ENCODE results near the gene MTHFD2. TPM values are rescaled to one million over a fixed set of nuclear protein-coding genes. Genes with fewer than 3 reads are reported as not detected.

Gene MTHFD2
- total RNA-seq, 1 experiment from 2014 or later: 118 TPM

DNA sequence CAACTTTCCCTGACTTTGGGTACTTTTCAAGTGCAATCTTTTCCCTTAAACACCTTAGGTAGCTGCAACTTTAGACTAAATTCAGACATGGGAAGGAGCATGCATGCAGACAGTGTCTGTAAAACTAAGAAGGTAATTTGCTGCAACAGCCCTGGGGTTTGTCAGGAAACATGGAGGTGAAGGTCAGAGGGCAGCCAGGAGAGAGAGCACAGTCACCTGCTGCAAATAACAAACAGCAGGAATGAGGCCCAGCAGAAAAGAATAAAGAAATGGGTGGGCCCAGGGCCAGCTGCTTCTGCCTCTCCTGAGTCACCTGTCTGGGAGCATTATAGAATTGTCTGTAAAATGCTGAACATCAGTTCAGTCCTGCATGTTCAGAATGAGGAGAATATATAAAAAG lies 35.2 kb downstream of the MTHFD2 start:
- no peaks in the 10 kb centered on the region for H3K27me3 ChIP-seq (ENCODE audit: low read length)
- no peaks in the 10 kb centered on the region for H3K9me2 ChIP-seq (replicated peaks; ENCODE audit: low read length)
- no peak overlapping the region for H3K4me2 ChIP-seq (ENCODE audit: low read length)
- BruUV-seq (replicated peaks): no TSS peak
- ATAC-seq (no peak), DNase-seq (no peak)
- H3K9ac ChIP-seq (ENCODE audit: low read length): no peak overlapping the region
- H4K20me1 ChIP-seq (ENCODE audit: low read length): no peaks in the 10 kb centered on the region
- H2AFZ ChIP-seq (ENCODE audit: low read length): no peak overlapping the region
- H3K79me2 ChIP-seq (ENCODE audit: low read length): no peaks in the 10 kb centered on the region
- H3K27ac ChIP-seq (ENCODE audit: low read length): no peak overlapping the region
- TF ChIP-seq, protein P1, sequence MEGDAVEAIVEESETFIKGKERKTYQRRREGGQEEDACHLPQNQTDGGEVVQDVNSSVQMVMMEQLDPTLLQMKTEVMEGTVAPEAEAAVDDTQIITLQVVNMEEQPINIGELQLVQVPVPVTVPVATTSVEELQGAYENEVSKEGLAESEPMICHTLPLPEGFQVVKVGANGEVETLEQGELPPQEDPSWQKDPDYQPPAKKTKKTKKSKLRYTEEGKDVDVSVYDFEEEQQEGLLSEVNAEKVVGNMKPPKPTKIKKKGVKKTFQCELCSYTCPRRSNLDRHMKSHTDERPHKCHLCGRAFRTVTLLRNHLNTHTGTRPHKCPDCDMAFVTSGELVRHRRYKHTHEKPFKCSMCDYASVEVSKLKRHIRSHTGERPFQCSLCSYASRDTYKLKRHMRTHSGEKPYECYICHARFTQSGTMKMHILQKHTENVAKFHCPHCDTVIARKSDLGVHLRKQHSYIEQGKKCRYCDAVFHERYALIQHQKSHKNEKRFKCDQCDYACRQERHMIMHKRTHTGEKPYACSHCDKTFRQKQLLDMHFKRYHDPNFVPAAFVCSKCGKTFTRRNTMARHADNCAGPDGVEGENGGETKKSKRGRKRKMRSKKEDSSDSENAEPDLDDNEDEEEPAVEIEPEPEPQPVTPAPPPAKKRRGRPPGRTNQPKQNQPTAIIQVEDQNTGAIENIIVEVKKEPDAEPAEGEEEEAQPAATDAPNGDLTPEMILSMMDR (conservative IDR thresholded peaks at IDR 0.05; ENCODE audit: low read depth, low read length): no peak
- no peak for TF ChIP-seq EZH2 (IDR thresholded peaks at IDR 0.05; ENCODE audit: low read length, unreplicated experiment)
- TF ChIP-seq EZH2phosphoT487 (IDR thresholded peaks at IDR 0.05; ENCODE audit: borderline replicate concordance, low read length): no peak
- ChIA-PET POLR2A (ENCODE audit: unreplicated experiment) (no interaction called here), CTCF (no interaction called here)
- H3K4me1 ChIP-seq (ENCODE audit: insufficient read depth, low read length): no peaks in the 10 kb centered on the region
- H3F3A ChIP-seq (ENCODE audit: low read length, unreplicated experiment): no peaks in the 10 kb centered on the region
- intact Hi-C loops (cut with micrococcal nuclease): no loop called here
- H3K36me3 ChIP-seq (ENCODE audit: low read depth, low read length): no peaks in the 10 kb centered on the region
- no peak overlapping the region for H3K4me3 ChIP-seq (ENCODE audit: low read length)
- no peaks in the 10 kb centered on the region for H3K9me3 ChIP-seq (ENCODE audit: low read length)

DNA sequence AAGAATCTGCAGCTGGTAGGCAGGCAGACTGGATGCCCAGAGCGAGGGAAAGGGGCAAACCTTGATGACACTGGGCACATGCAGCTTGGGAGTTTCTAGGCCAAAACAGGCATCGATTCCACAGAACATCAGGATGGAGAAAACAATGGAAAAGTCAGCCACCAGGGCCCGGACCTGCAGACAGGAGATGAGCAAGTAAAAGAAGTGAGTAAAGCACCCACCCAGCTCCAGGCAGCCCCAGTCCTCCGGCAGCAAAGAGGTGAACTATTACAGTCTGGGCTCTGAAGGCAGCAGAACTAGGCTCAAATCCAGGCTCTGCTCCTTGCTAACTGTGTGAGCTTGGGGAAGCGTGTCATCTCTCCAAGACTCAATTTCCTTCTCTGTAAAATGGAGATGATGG lies 36.6 kb downstream of the MTHFD2 start:
- Histone ChIP-seq H3K27ac (ENCODE audit: low read length) (no peak overlapping the region), H4K20me1 (ENCODE audit: low read length) (no peaks in the 10 kb centered on the region), H3F3A (ENCODE audit: low read length, unreplicated experiment) (no peaks in the 10 kb centered on the region), H3K79me2 (ENCODE audit: low read length) (no peaks in the 10 kb centered on the region), H3K4me3 (ENCODE audit: low read length) (no peak overlapping the region), H3K4me1 (ENCODE audit: insufficient read depth, low read length) (no peaks in the 10 kb centered on the region), H3K9ac (ENCODE audit: low read length) (no peak overlapping the region), H3K27me3 (ENCODE audit: low read length) (no peaks in the 10 kb centered on the region), H3K36me3 (ENCODE audit: low read depth, low read length) (no peaks in the 10 kb centered on the region), H3K4me2 (ENCODE audit: low read length) (no peak overlapping the region), H3K9me3 (ENCODE audit: low read length) (no peaks in the 10 kb centered on the region), H2AFZ (ENCODE audit: low read length) (no peak overlapping the region), H3K9me2 (replicated peaks; ENCODE audit: low read length) (no peaks in the 10 kb centered on the region)
- POLR2A ChIA-PET (ENCODE audit: unreplicated experiment): no interaction called here
- intact Hi-C loops (cut with micrococcal nuclease): no loop called here
- CTCF ChIA-PET: no interaction called here
- ATAC-seq (no peak), DNase-seq (no peak)
- no TSS peak for BruUV-seq (replicated peaks)
- TF ChIP-seq EZH2 (IDR thresholded peaks at IDR 0.05; ENCODE audit: low read length, unreplicated experiment) (no peak), EZH2phosphoT487 (IDR thresholded peaks at IDR 0.05; ENCODE audit: borderline replicate concordance, low read length) (no peak)
- TF ChIP-seq, protein P1 (conservative IDR thresholded peaks at IDR 0.05; ENCODE audit: low read depth, low read length): no peak

DNA sequence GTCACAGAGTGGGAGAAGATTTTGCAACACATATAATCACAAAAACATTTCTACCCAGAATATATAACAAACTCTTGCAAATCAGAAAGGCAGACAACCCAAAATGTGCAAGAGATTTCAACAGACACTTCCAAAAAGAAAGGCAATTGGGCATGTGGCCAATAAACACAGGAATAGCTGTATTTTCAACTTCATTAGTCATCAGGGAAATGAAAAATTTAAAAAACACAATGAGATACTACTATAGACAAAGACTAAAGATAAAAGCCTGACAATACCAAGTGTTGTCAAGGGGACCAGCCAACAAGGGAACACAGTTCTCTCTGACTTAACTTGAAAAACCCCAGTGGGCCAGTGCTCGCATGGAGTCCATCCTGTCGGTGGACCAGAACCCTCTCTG lies 40.5 kb downstream of the MTHFD2 start:
- no peaks in the 10 kb centered on the region for H3K9me2 ChIP-seq (replicated peaks; ENCODE audit: low read length)
- no peaks in the 10 kb centered on the region for H3K36me3 ChIP-seq (ENCODE audit: low read depth, low read length)
- ChIA-PET CTCF (interaction anchor here (0.7 kb wide), 1 partner anchor 352 kb away, joined by 4 read pairs; no protein-coding TSS in a partner anchor), POLR2A (ENCODE audit: unreplicated experiment) (no interaction called here)
- H3K27me3 ChIP-seq (ENCODE audit: low read length): no peaks in the 10 kb centered on the region
- H3K4me2 ChIP-seq (ENCODE audit: low read length): no peak overlapping the region
- DNase-seq (peak; percentile 48), ATAC-seq (no peak)
- no peaks in the 10 kb centered on the region for H3K9me3 ChIP-seq (ENCODE audit: low read length)
- intact Hi-C loops (cut with micrococcal nuclease): no loop called here
- BruUV-seq (replicated peaks): no TSS peak
- H3F3A ChIP-seq (ENCODE audit: low read length, unreplicated experiment): no peaks in the 10 kb centered on the region
- H4K20me1 ChIP-seq (ENCODE audit: low read length): no peaks in the 10 kb centered on the region
- no peak overlapping the region for H3K4me3 ChIP-seq (ENCODE audit: low read length)
- no peak overlapping the region for H3K9ac ChIP-seq (ENCODE audit: low read length)
- H2AFZ ChIP-seq (ENCODE audit: low read length): no peak overlapping the region
- H3K4me1 ChIP-seq (ENCODE audit: insufficient read depth, low read length): no peaks in the 10 kb centered on the region
- no peak overlapping the region for H3K27ac ChIP-seq (ENCODE audit: low read length)
- TF ChIP-seq EZH2phosphoT487 (IDR thresholded peaks at IDR 0.05; ENCODE audit: borderline replicate concordance, low read length) (no peak), EZH2 (IDR thresholded peaks at IDR 0.05; ENCODE audit: low read length, unreplicated experiment) (no peak)
- TF ChIP-seq, protein P1 (conservative IDR thresholded peaks at IDR 0.05; ENCODE audit: low read depth, low read length): no peak
- H3K79me2 ChIP-seq (ENCODE audit: low read length): no peaks in the 10 kb centered on the region

Measured in PC-3 (cell line).